ENCODE data around the gene KIT.

GRCh38 chr4:54695337-54695736 is 37.6 kb downstream of the KIT start:
- TF ChIP-seq CTCF (conservative IDR thresholded peaks at IDR 0.05; ENCODE audit: low read depth, low read length) (no peak), CEBPB (IDR thresholded peaks at IDR 0.05; ENCODE audit: low read depth, low read length) (no peak), USF2 (IDR thresholded peaks at IDR 0.05; ENCODE audit: low read depth, low read length) (no peak), POLR2A (IDR thresholded peaks at IDR 0.05; ENCODE audit: low read depth, low read length) (no peak), RFX5 (IDR thresholded peaks at IDR 0.05; ENCODE audit: low read depth, low read length) (no peak), RCOR1 (IDR thresholded peaks at IDR 0.05; ENCODE audit: insufficient replicate concordance, low read length) (no peak), RAD21 (IDR thresholded peaks at IDR 0.05; ENCODE audit: low read length) (no peak), MXI1 (IDR thresholded peaks at IDR 0.05; ENCODE audit: borderline replicate concordance, low read depth, low read length) (no peak), BHLHE40 (IDR thresholded peaks at IDR 0.05; ENCODE audit: low read depth, low read length) (no peak), ELK1 (IDR thresholded peaks at IDR 0.05; ENCODE audit: borderline replicate concordance, low read depth, low read length) (no peak), MAZ (IDR thresholded peaks at IDR 0.05; ENCODE audit: borderline replicate concordance, low read depth, low read length) (no peak), SMC3 (IDR thresholded peaks at IDR 0.05; ENCODE audit: low read depth, low read length) (no peak)

Measured in IMR-90 (cell line).